Mesendoderm (in vitro differentiated cells): ENCODE results near the gene PLK5.
"Not testable (repeated sequence)": the region's sequence is repeated elsewhere in the genome, so short reads cannot be mapped to it uniquely, and the experiment has no call there.

Experiments used
- DNase-seq: peaks from one replicate; pipeline ENCODE4 v3.0.0; 2013
- H2AK5ac ChIP-seq: 2 replicates; pipeline ENCODE4 v1.6.1; 2013; ENCODE audit warnings: low read length, inconsistent platforms
- H2BK120ac ChIP-seq: 2 replicates; pipeline ENCODE4 v1.6.1; 2013; ENCODE audit warnings: low read depth, mild to moderate bottlenecking, low read length, moderate library complexity, mixed read lengths
- H2BK15ac ChIP-seq: replicated peaks from 2 replicates; pipeline ENCODE4 v1.6.1; 2013; ENCODE audit warnings: low read depth, mild to moderate bottlenecking, moderate library complexity
- H2BK5ac ChIP-seq: 2 replicates; pipeline ENCODE4 v1.6.1; 2013; ENCODE audit warnings: low read length, inconsistent platforms
- H3K18ac ChIP-seq: 2 replicates; pipeline ENCODE4 v1.6.1; 2013; ENCODE audit warnings: mild to moderate bottlenecking, low read length, mixed read lengths
- H3K23ac ChIP-seq: one replicate; pipeline ENCODE4 v1.6.1; 2013; ENCODE audit warnings: low read length
- H3K27ac ChIP-seq: 2 replicates; pipeline ENCODE4 v1.5.1; 2013; ENCODE audit warnings: low read depth, mild to moderate bottlenecking, inconsistent platforms, low read length, moderate library complexity
- H3K27me3 ChIP-seq: 2 replicates; pipeline ENCODE4 v1.6.1; 2013; ENCODE audit warnings: low read length, control low read depth, mild to moderate bottlenecking, inconsistent platforms; ENCODE audit not compliant: insufficient read depth, poor library complexity
- H3K36me3 ChIP-seq: 2 replicates; pipeline ENCODE4 v1.6.1; 2013; ENCODE audit warnings: low read length, inconsistent platforms; ENCODE audit not compliant: control insufficient read depth, insufficient read depth
- H3K4ac ChIP-seq: one replicate; pipeline ENCODE4 v1.6.1; 2013; ENCODE audit warnings: low read depth, mild to moderate bottlenecking, low read length, moderate library complexity
- H3K4me1 ChIP-seq: 2 replicates; pipeline ENCODE4 v1.6.1; 2013; ENCODE audit warnings: low read depth, low read length, inconsistent platforms; ENCODE audit not compliant: control insufficient read depth
- H3K4me2 ChIP-seq: 2 replicates; pipeline ENCODE4 v1.6.1; 2013; ENCODE audit warnings: low read length
- H3K4me3 ChIP-seq: 2 replicates; pipeline ENCODE4 v1.5.1; 2013; ENCODE audit warnings: mild to moderate bottlenecking, low read length
- H3K56ac ChIP-seq: one replicate; pipeline ENCODE4 v1.6.1; 2013; ENCODE audit warnings: low read length
- H3K79me1 ChIP-seq: 2 replicates; pipeline ENCODE4 v1.6.1; 2013; ENCODE audit warnings: low read length, inconsistent platforms
- H3K79me2 ChIP-seq: 2 replicates; pipeline ENCODE4 v1.6.1; 2013; ENCODE audit warnings: mild to moderate bottlenecking, low read length; ENCODE audit not compliant: control insufficient read depth, insufficient read depth
- H3K9ac ChIP-seq: 2 replicates; pipeline ENCODE4 v1.6.1; 2013; ENCODE audit warnings: low read length, inconsistent platforms
- H4K5ac ChIP-seq: one replicate; pipeline ENCODE4 v1.6.1; 2013; ENCODE audit warnings: low read length
- H4K8ac ChIP-seq: one replicate; pipeline ENCODE4 v1.6.1; 2013; ENCODE audit warnings: low read depth, mild to moderate bottlenecking, control low read depth, low read length, moderate library complexity
- WGBS: extraction: QIAGEN DNeasy Blood & Tissue Kit; methylation state at CpG from one replicate; pipeline ENCODE4 v1.1.7; 2013; ENCODE audit warnings: low lambda C conversion rate, missing lambda C conversion rate; ENCODE audit not compliant: insufficient coverage; ENCODE audit errors: extremely low coverage; 5-methylcytosine and 5-hydroxymethylcytosine counted together

PLK5 gene

DNA sequence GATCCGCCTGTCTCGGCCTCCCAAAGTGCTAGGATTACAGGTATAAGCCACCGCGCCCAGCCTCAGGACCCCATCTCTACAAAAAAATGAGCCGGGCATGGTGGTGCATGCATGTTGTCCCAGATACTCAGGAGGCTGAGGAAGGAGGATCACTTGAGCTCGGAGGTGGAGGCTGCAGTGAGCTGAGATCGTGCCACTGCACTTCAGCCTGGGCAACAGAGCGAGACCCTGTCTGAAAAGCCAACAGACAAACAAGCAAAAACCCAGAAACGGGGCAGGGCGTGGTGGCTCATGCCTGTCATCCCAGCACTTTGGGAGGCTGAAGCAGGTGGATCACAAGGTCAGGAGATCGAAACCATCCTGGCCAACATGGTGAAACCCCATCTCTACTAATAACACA is 7.0 kb downstream of the PLK5 start:
- H4K5ac ChIP-seq, H3K27ac ChIP-seq: not testable (repeated sequence)
- WGBS = no CpG with 5 or more reads among the region's 11 CpGs

DNA sequence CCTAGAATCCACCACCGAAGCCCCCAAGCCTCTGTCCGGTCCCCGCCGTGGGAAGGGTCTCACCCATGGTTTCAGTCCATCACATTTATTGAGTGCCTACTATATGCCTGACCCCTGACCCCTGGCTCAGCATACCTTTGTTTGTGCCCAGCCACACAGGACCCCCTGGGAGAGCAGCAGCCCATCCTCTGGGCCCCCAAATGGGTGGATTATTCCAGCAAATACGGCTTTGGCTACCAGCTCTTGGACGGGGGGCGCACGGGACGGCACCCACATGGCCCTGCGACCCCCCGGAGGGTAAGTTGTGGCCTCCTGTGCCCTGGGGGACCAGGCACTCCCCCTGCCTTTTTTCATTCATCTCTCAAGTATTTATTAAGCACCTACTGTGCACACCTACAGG is 7.7 kb downstream of the PLK5 start:
- H3K4me3 ChIP-seq = no peak overlapping the region
- no peak overlapping the region for H4K8ac ChIP-seq
- no peak overlapping the region for H2BK5ac ChIP-seq
- no peak overlapping the region for H3K23ac ChIP-seq
- H3K79me2 ChIP-seq = no peaks in the 10 kb centered on the region
- no peak overlapping the region for H2AK5ac ChIP-seq
- no peak overlapping the region for H2BK120ac ChIP-seq
- no peaks in the 10 kb centered on the region for H3K79me1 ChIP-seq
- no peak overlapping the region for H3K27ac ChIP-seq
- H3K4me1 ChIP-seq = no peaks in the 10 kb centered on the region
- no peaks in the 10 kb centered on the region for H3K27me3 ChIP-seq
- no peak overlapping the region for H3K4me2 ChIP-seq
- no peak overlapping the region for H2BK15ac ChIP-seq
- DNase-seq = no peak
- H3K36me3 ChIP-seq = no peaks in the 10 kb centered on the region
- no peak overlapping the region for H4K5ac ChIP-seq
- no peak overlapping the region for H3K18ac ChIP-seq
- H3K4ac ChIP-seq = no peak overlapping the region
- no peak overlapping the region for H3K9ac ChIP-seq
- H3K56ac ChIP-seq = no peak overlapping the region
- no CpG with 5 or more reads among the region's 11 CpGs for WGBS

More for the DNA sequence above, 7.0 kb downstream of the PLK5 start:
- not testable (repeated sequence) for H3K4me3 ChIP-seq, H3K23ac ChIP-seq, H3K79me1 ChIP-seq, H4K8ac ChIP-seq, H3K56ac ChIP-seq, H2BK15ac ChIP-seq, H3K18ac ChIP-seq, H2BK120ac ChIP-seq, H3K4me1 ChIP-seq, H3K9ac ChIP-seq, H2BK5ac ChIP-seq, H3K79me2 ChIP-seq, H3K4ac ChIP-seq, H3K27me3 ChIP-seq, DNase-seq, H3K36me3 ChIP-seq, H2AK5ac ChIP-seq, H3K4me2 ChIP-seq

GRCh38 chr19:1532003-1532402 is 8.1 kb downstream of the PLK5 start:
- Histone ChIP-seq H3K23ac (no peak overlapping the region), H4K8ac (no peak overlapping the region), H3K27me3 (no peaks in the 10 kb centered on the region), H3K4ac (no peak overlapping the region), H3K4me2 (no peak overlapping the region), H4K5ac (no peak overlapping the region), H2BK5ac (no peak overlapping the region), H2BK15ac (no peak overlapping the region), H3K9ac (no peak overlapping the region), H3K79me2 (no peaks in the 10 kb centered on the region), H3K18ac (no peak overlapping the region), H3K79me1 (no peaks in the 10 kb centered on the region), H3K4me1 (no peaks in the 10 kb centered on the region), H2BK120ac (no peak overlapping the region), H3K4me3 (no peak overlapping the region), H2AK5ac (no peak overlapping the region), H3K36me3 (no peaks in the 10 kb centered on the region), H3K56ac (no peak overlapping the region), H3K27ac (no peak overlapping the region)
- DNase-seq = no peak
- no CpG with 5 or more reads among the region's 9 CpGs for WGBS

- H4K8ac ChIP-seq = no peak overlapping the region
- WGBS = no CpG with 5 or more reads among the region's 23 CpGs
- H3K4me3 ChIP-seq = no peak overlapping the region
- no peaks in the 10 kb centered on the region for H3K36me3 ChIP-seq
- no peak overlapping the region for H3K27ac ChIP-seq
- H3K4me2 ChIP-seq = no peak overlapping the region
- H3K27me3 ChIP-seq = no peaks in the 10 kb centered on the region
- no peak overlapping the region for H3K23ac ChIP-seq
- H3K4me1 ChIP-seq = no peaks in the 10 kb centered on the region
- no peaks in the 10 kb centered on the region for H3K79me2 ChIP-seq
- no peak overlapping the region for H4K5ac ChIP-seq
- H3K18ac ChIP-seq = no peak overlapping the region
- no peak overlapping the region for H2BK5ac ChIP-seq
- no peak overlapping the region for H3K9ac ChIP-seq
- H2AK5ac ChIP-seq = no peak overlapping the region
- DNase-seq = no peak
- H3K56ac ChIP-seq = no peak overlapping the region
- no peak overlapping the region for H2BK120ac ChIP-seq
- no peak overlapping the region for H3K4ac ChIP-seq
- H2BK15ac ChIP-seq = no peak overlapping the region
- no peaks in the 10 kb centered on the region for H3K79me1 ChIP-seq
Measured at GRCh38 chr19:1533510-1534150, 9.8 kb downstream of the PLK5 start.

GRCh38 chr19:1534972-1535371 is 11.1 kb downstream of the PLK5 start:
- H3K18ac ChIP-seq = no peak overlapping the region
- no peak overlapping the region for H4K8ac ChIP-seq
- no peaks in the 10 kb centered on the region for H3K27me3 ChIP-seq
- H3K79me1 ChIP-seq = no peaks in the 10 kb centered on the region
- H3K36me3 ChIP-seq = no peaks in the 10 kb centered on the region
- no peak overlapping the region for H3K4me2 ChIP-seq
- H3K4me3 ChIP-seq = no peak overlapping the region
- no peak overlapping the region for H2BK15ac ChIP-seq
- H2AK5ac ChIP-seq = no peak overlapping the region
- H3K4me1 ChIP-seq = no peaks in the 10 kb centered on the region
- no peaks in the 10 kb centered on the region for H3K79me2 ChIP-seq
- DNase-seq = no peak
- no peak overlapping the region for H3K56ac ChIP-seq
- no peak overlapping the region for H2BK120ac ChIP-seq
- WGBS = no CpG with 5 or more reads among the region's 14 CpGs
- H3K27ac ChIP-seq = no peak overlapping the region
- no peak overlapping the region for H3K23ac ChIP-seq
- H3K4ac ChIP-seq = no peak overlapping the region
- H4K5ac ChIP-seq = no peak overlapping the region
- H2BK5ac ChIP-seq = no peak overlapping the region
- no peak overlapping the region for H3K9ac ChIP-seq

DNA sequence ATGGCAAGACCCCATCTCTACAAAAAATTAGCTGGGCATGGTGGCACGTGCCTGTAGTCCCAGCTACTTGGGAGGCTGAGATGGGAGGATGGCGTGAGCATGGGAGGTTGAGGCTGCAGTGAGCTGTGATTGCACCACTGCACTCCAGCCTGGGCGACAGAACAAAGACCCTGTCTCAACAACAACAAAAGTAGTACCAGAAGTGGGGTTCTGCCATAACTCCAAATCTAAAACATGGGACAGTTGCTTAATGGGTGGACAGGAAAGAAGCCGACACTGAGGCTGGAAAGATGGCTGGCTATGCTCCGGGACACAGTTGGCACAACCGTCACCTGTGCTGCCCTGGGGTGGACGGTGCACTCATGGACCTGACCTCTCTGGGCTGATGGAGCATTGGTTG is 11.8 kb downstream of the PLK5 start:
- H3K79me1 ChIP-seq, H3K23ac ChIP-seq, H3K4me3 ChIP-seq, H4K8ac ChIP-seq, H4K5ac ChIP-seq, DNase-seq, H3K4ac ChIP-seq, H3K56ac ChIP-seq, H3K18ac ChIP-seq, H2AK5ac ChIP-seq, H3K36me3 ChIP-seq, H3K9ac ChIP-seq, H2BK5ac ChIP-seq, H3K27me3 ChIP-seq, H2BK15ac ChIP-seq, H3K4me1 ChIP-seq, H2BK120ac ChIP-seq, H3K79me2 ChIP-seq, H3K4me2 ChIP-seq, H3K27ac ChIP-seq: not testable (repeated sequence)
- no CpG with 5 or more reads among the region's 7 CpGs for WGBS
